ENCODE data around the gene THUMPD3.

The THUMPD3 gene

GRCh38 chr3:9435316-9435715 lies 72.5 kb downstream of the THUMPD3 start:
- Histone ChIP-seq H3K4me1 (ENCODE audit: insufficient read depth, low read length, poor library complexity, severe bottlenecking) (no peaks in the 10 kb centered on the region), H3K4me3 (ENCODE audit: low read length, poor library complexity, severe bottlenecking) (no peak overlapping the region), H3K36me3 (ENCODE audit: insufficient read depth, low read length) (peaks cover 100% of the 10 kb centered on the region), H3K9me2 (replicated peaks; ENCODE audit: low read depth, low read length) (no peaks in the 10 kb centered on the region), H4K20me1 (ENCODE audit: insufficient read depth, low read length, poor library complexity, severe bottlenecking) (peaks cover 30% of the 10 kb centered on the region), H3K9ac (ENCODE audit: low read depth, low read length, poor library complexity, severe bottlenecking) (no peak overlapping the region), H3K79me2 (ENCODE audit: insufficient read depth, low read length) (peaks cover 3% of the 10 kb centered on the region; the same call in 1 of the 2 replicates), H2AFZ (ENCODE audit: low read length) (no peak overlapping the region), H3F3A (ENCODE audit: low read depth) (no peaks in the 10 kb centered on the region), H3K27me3 (ENCODE audit: insufficient read depth, low read length, poor library complexity, severe bottlenecking) (no peaks in the 10 kb centered on the region), H3K9me3 (ENCODE audit: insufficient read depth, low read depth, low read length) (no peaks in the 10 kb centered on the region), H3K4me2 (ENCODE audit: low read depth, low read length, poor library complexity, severe bottlenecking) (no peak overlapping the region)
- TF ChIP-seq CTCF (conservative IDR thresholded peaks at IDR 0.05; ENCODE audit: low read length): no peak
- TF ChIP-seq EZH2phosphoT487 (IDR thresholded peaks at IDR 0.05; ENCODE audit: borderline replicate concordance): no peak
